ENCODE data around the gene TMEM238. TPM values are rescaled to one million over a fixed set of nuclear protein-coding genes. Genes with fewer than 3 reads are reported as not detected.

TMEM238 gene
- total RNA-seq, 1 experiment from 2014 or later = 22.8 TPM

- Histone ChIP-seq H2AFZ (ENCODE audit: low read length) (no peak overlapping the region), H3K4me1 (ENCODE audit: insufficient read depth, low read length) (peaks cover 17% of the 10 kb centered on the region), H3K27me3 (ENCODE audit: low read length) (no peaks in the 10 kb centered on the region), H3F3A (ENCODE audit: low read length, unreplicated experiment) (peaks cover 7% of the 10 kb centered on the region), H3K4me3 (ENCODE audit: low read length) (no peak overlapping the region), H3K27ac (ENCODE audit: low read length) (no peak overlapping the region), H3K79me2 (ENCODE audit: low read length) (peaks cover 29% of the 10 kb centered on the region), H3K9me2 (replicated peaks; ENCODE audit: low read length) (no peaks in the 10 kb centered on the region), H3K36me3 (ENCODE audit: low read depth, low read length) (peaks cover 27% of the 10 kb centered on the region), H4K20me1 (ENCODE audit: low read length) (peaks cover 44% of the 10 kb centered on the region), H3K9ac (ENCODE audit: low read length) (no peak overlapping the region), H3K9me3 (ENCODE audit: low read length) (no peaks in the 10 kb centered on the region), H3K4me2 (ENCODE audit: low read length) (no peak overlapping the region)
- POLR2A ChIA-PET (ENCODE audit: unreplicated experiment) = interaction anchor here (1.0 kb wide), 1 partner anchor 15 kb away, joined by 14 read pairs; the partner anchor contains the start of gene UBE2S
- DNase-seq (peak; percentile 46), ATAC-seq (peak; percentile 33)
- BruUV-seq (replicated peaks) = no TSS peak
- TF ChIP-seq EZH2phosphoT487 (IDR thresholded peaks at IDR 0.05; ENCODE audit: borderline replicate concordance, low read length) (no peak), EZH2 (IDR thresholded peaks at IDR 0.05; ENCODE audit: low read length, unreplicated experiment) (no peak), CTCF (conservative IDR thresholded peaks at IDR 0.05; ENCODE audit: low read depth, low read length) (no peak)
- intact Hi-C loops (cut with micrococcal nuclease) = no loop called here
- CTCF ChIA-PET = no interaction called here
These were observed 7.9 kb upstream of the TMEM238 start for GRCh38 chr19:55391702-55392615.

GRCh38 chr19:55391191-55391670, 7.1 kb upstream of the TMEM238 start:
- no peak overlapping the region for H3K4me2 ChIP-seq (ENCODE audit: low read length)
- H3K27me3 ChIP-seq (ENCODE audit: low read length) = no peaks in the 10 kb centered on the region
- TF ChIP-seq EZH2 (IDR thresholded peaks at IDR 0.05; ENCODE audit: low read length, unreplicated experiment) = no peak
- no peak for TF ChIP-seq CTCF (conservative IDR thresholded peaks at IDR 0.05; ENCODE audit: low read depth, low read length)
- H3K9me3 ChIP-seq (ENCODE audit: low read length) = no peaks in the 10 kb centered on the region
- H3K4me3 ChIP-seq (ENCODE audit: low read length) = no peak overlapping the region
- H3K9me2 ChIP-seq (replicated peaks; ENCODE audit: low read length) = no peaks in the 10 kb centered on the region
- H3K9ac ChIP-seq (ENCODE audit: low read length) = no peak overlapping the region
- intact Hi-C loops (cut with micrococcal nuclease) = no loop called here
- DNase-seq = no peak
- peak; percentile 10 for ATAC-seq
- CTCF ChIA-PET = no interaction called here
- no peak overlapping the region for H3K27ac ChIP-seq (ENCODE audit: low read length)
- peaks cover 18% of the 10 kb centered on the region for H3K4me1 ChIP-seq (ENCODE audit: insufficient read depth, low read length)
- H4K20me1 ChIP-seq (ENCODE audit: low read length) = peaks cover 52% of the 10 kb centered on the region
- POLR2A ChIA-PET (ENCODE audit: unreplicated experiment) = interaction anchor here (1.0 kb wide), 1 partner anchor 16 kb away, joined by 14 read pairs; the partner anchor contains the start of gene UBE2S
- peaks cover 7% of the 10 kb centered on the region for H3F3A ChIP-seq (ENCODE audit: low read length, unreplicated experiment)
- H3K79me2 ChIP-seq (ENCODE audit: low read length) = peaks cover 36% of the 10 kb centered on the region
- no peak overlapping the region for H2AFZ ChIP-seq (ENCODE audit: low read length)
- no TSS peak for BruUV-seq (replicated peaks)
- H3K36me3 ChIP-seq (ENCODE audit: low read depth, low read length) = peaks cover 34% of the 10 kb centered on the region

- peaks cover 7% of the 10 kb centered on the region for H3F3A ChIP-seq (ENCODE audit: low read length, unreplicated experiment)
- no peak for ATAC-seq
- peaks cover 41% of the 10 kb centered on the region for H3K79me2 ChIP-seq (ENCODE audit: low read length)
- no peak overlapping the region for H3K27ac ChIP-seq (ENCODE audit: low read length)
- H3K4me3 ChIP-seq (ENCODE audit: low read length) = no peak overlapping the region
- no peak overlapping the region for H3K9ac ChIP-seq (ENCODE audit: low read length)
- no peaks in the 10 kb centered on the region for H3K9me2 ChIP-seq (replicated peaks; ENCODE audit: low read length)
- peaks cover 18% of the 10 kb centered on the region for H3K4me1 ChIP-seq (ENCODE audit: insufficient read depth, low read length)
- intact Hi-C loops (cut with micrococcal nuclease) = no loop called here
- no TSS peak for BruUV-seq (replicated peaks)
- ChIA-PET CTCF (no interaction called here), POLR2A (ENCODE audit: unreplicated experiment) (no interaction called here)
- H4K20me1 ChIP-seq (ENCODE audit: low read length) = peaks cover 54% of the 10 kb centered on the region
- TF ChIP-seq EZH2 (IDR thresholded peaks at IDR 0.05; ENCODE audit: low read length, unreplicated experiment) = no peak
- no peak for TF ChIP-seq CTCF (conservative IDR thresholded peaks at IDR 0.05; ENCODE audit: low read depth, low read length)
- no peak for DNase-seq
- H3K36me3 ChIP-seq (ENCODE audit: low read depth, low read length) = peaks cover 36% of the 10 kb centered on the region
- H2AFZ ChIP-seq (ENCODE audit: low read length) = no peak overlapping the region
- H3K4me2 ChIP-seq (ENCODE audit: low read length) = no peak overlapping the region
- no peaks in the 10 kb centered on the region for H3K9me3 ChIP-seq (ENCODE audit: low read length)
- no peaks in the 10 kb centered on the region for H3K27me3 ChIP-seq (ENCODE audit: low read length)
These were observed 6.4 kb upstream of the TMEM238 start for GRCh38 chr19:55390461-55390880.
